ENCODE results near the gene MIER3.

MIER3 gene

DNA sequence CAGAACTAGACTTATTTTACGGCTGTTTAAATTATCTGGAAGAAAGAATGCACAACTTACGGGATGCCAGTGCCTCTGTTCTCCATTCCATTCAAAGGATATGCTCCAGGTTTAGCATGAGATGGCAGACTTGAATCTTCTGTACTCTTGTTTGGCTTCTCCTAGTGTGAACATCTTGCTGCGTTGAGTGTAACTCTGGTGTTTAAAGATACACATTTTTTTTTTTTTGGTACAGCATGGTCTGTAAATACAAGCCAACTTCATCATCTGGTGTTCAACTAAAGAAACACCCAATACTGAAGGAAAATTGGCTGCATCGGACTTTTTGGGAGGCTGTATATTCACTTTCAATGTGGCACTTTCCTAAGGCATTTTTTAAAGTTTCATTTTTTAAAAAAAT, 7.4 kb upstream of the MIER3 start:
- DNase-seq, result no peak

DNA sequence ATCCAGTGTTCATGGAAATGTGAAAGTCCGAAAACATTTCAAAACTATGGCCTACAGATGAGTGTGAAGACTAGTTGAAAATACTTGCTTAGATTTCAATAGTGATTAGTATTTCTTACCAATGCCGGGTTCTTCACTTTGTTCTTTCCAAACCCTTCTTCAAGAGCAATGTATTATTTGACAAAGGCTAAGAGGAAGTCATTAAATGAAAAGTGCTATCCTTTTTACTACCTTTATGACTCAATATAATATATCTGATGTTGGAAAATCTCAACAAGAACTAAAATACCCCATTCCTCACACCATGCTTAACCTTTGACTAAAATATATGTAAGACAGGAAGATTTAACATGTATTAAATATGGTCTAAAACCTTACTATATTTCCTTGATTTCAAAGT, 6.7 kb upstream of the MIER3 start:
- no peak for DNase-seq

DNA sequence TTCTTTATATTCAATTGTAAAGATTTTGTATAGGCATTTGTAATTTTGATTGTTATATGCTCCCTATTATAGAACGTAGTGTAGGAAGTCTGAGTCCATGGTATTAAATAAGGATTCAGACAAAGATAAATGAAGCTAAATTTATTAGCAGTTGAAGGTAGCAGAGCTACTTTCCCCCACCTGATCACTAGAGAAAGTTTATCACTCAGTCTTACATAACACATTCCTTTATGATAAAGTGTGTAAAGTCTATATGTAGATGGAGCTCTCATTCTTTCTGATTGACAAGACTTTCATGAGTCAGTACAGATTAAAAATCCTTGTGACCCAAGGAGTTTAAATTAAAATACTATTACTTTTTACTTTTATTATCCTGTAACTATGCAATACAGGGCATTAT, 2.3 kb upstream of the MIER3 start:
- no peak for DNase-seq

DNA sequence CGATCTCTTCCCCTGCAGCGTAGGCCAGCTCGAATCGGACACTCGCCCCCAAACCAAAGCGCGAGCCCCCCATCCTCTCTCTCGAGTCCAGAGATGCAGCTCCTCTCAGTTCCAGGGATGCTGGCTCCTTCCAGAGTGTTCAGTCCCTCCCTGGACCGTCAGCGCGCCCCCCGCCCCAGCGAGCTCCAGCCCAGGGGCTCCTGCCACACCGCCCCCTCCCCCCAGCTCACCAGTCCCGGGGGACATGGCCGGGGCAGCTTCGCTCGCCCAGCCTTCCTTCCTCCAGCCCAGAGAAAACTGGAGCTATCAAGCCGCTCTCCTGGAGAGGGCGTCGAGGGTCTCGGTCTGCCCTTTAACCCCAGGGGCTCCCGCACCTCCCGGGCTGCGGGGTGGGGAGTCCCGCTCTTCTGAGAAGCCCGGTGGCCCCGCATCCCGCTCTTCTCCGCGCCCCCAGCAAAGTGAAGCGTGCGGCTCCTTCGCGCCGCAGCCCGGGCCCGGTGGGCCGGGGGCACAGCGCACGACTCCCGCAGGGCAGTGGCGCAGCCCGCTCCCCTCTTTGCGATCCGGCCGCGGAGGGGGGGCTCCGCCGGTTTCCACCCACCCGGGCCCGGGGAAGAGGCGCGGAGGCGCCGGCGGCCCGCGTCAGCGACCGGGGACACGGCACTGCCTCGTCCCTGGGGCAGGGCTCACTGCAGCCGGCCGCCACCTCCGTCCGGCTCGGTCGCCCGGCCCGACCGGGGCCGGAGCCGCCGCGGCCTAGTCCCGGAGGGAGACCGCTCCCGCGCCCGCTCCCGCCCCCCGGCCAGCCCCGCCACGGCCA, 587 bp downstream of the MIER3 start:
- DNase-seq, result peak; percentile 24 to 56 (median 35)

DNA sequence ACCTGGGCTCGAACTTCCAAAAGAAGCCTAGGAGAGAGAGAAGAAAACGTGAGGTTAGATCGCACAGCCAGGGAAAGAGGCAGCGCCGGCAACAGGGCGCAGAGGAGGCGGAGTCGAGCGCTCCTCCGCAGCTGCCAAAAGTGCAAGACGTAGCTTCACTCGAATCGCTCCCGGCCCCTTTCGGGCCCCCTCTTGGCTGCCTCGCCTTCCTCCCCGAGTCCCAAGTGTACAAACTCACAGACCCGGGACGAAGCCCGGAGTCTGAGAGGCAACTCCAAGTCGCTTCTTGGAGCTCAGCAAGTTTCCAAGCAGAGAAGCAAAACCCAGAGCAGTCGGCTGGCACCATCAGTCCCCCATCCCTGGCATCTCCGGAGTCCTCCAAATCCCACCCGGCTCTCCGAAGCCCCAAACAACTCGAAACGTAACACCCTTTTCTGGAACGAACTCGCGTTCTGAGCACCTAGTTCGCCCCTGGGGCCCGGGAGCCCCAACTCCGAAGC, 1.2 kb downstream of the MIER3 start:
- peak; percentile 48 to 68 (median 54) for DNase-seq

DNA sequence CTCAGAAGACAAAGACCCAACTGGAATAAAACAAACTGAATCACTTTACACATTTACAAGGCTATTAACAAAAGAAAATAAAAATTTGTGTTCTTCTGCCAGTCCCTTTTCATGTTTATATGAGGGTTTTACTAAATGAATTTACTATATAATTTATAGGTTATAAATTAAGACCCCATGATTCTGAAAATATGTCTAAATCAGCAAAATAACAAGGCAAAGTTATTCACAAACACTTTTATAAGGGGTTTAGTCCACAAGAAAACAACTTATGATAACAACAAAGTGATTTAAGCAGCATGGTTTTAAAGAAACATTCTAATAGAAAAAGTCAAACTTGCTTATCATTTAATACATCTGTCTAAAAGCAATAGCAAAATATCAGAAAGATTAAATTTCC, 4.9 kb downstream of the MIER3 start:
- DNase-seq, result no peak

DNA sequence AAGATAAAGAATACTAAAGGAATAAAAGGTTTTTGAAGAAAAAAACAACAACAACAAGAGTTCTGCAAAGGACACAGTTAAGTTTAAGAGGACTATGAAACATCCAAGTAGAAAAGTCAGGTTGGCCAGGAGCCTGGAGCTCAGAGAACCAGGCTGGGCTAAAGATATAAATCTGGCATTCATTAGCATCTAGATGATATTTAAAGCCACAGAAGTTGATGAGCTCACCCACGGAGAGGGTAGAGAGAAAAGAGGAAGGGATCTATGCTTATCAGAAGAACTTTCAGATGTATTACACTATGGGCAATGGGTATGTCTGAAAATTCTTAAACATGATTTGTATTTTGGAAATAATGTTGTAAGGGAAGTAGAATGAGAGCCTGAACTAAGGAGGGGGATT, 9.9 kb downstream of the MIER3 start:
- DNase-seq, result peak; percentile 12 to 45 (median 14)

DNA sequence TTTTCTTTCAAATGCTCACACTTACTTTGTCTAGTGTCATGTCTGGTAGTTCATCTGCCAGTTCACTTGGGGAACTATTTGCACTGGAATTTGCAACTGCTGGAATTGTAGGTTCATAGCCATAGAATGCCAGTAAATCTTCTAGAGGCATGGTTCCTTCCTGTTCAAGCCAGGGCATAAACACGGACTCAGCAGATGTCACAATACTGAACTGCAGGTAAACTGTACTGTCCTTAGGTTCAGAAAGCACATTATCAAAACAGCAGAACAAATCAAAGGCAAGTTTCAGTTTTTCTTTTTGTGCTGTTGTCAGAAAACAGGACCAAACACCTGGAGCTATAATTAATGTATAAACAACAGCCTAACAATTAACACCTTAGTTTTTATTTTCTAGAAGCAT, 13.1 kb downstream of the MIER3 start:
- no peak for DNase-seq

DNA sequence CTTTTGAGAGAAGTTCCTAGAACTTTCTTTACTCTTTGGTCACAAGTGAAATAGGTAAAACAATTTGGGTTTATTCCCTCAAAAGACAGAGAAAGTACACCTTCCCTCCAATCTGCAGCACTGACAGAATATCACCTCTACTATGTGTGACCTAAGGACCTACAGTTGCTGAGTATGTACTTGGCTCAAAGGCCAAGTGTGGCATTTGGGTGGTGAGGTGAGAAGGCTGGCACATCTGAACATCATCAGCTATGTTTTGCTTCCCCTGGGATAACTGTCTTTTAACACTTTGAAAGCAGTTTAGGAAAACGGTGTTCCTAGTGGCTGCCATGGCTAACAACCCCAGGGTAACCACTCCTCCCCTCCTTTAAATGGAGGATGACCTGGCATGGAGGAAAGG, 17.6 kb downstream of the MIER3 start:
- no peak for DNase-seq

DNA sequence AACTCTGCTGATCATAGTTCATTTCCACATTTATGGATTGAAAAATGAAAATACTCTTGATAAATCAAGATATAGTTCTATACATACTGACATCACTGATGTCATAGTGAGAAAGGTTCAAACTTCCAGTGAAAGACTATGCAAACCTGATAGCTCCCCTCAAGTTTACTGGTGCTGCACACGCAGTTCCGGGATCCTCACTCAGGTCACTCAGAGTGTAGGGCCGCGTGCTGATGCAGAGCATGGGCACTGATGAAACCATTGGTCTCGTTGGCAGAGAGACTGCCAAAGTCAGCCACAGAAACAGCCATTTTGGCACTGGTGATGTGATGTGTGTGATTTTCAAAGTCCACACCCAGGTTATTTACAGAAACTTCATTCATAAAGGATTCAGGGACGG, 29.0 kb downstream of the MIER3 start:
- no peak for DNase-seq

DNA sequence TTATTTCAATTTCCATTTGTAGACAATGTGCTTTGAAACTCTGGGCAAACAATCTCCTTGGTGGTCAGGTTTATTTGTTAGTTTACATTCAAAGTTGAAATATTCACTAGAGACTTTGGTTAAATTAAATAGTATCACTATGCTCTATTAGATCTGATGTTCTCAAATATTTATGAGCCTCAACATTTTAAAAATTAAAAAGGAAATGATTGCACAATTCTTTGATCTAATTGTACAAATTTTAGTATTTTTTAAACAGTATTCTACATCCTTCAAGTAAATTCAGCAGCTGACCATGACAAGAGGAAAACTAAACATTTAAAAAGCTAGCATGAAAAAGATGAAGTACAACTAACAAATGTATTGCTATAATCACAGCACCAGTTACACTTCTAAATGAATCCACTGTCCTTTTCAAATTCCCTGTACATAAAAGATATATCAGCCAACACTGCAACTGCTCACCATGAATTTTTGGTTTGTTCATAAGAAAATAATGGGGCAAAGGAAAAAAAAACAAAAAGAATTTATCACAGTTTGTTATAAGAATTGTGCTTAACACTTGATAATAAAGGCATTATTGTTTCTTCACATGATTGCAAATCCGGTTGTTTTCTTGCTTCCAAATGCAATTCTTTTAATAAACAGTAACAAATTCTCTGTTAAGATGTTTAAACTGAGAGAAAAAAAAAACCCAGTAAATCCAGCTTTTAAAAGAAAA, 31.8 kb downstream of the MIER3 start:
- no peak for DNase-seq

DNA sequence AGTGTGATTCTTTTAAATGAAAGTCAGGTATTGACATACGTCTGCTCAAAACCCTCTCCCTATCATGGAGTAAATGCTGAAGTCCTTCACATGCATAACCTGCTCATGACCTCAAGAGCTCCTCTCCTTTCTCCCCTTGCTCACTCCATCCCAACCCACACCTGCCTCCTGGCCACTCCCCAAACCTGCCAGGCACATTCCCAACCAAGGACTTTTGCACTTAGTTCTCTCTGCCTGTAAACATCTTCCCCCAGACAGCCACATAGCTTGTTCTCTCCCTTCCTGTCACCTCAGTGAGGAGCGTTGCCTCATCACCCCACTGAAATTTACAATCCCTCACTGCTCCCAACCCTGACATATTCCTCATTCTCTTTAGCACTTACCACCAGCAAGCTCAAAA, 33.9 kb downstream of the MIER3 start:
- no peak for DNase-seq

DNA sequence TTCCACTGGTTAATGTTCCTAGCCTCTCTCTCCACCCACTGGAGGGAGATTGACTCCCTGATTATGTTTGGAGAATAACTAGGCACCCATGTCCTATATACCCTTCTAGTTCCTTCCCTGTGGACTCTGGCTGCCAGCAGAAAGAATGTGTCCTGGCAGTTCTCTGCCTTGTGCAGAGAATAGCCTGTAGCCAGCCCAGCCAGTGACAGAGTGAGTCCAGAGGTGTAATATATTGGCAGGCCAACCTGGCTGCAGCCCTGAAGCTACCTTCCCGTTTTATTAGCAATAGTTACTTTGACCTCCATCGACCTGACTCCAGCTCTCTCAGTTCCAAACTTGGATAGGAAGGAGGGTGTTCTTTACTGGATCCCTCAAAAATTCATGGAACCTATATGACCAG, 34.4 kb downstream of the MIER3 start:
- no peak for DNase-seq

DNA sequence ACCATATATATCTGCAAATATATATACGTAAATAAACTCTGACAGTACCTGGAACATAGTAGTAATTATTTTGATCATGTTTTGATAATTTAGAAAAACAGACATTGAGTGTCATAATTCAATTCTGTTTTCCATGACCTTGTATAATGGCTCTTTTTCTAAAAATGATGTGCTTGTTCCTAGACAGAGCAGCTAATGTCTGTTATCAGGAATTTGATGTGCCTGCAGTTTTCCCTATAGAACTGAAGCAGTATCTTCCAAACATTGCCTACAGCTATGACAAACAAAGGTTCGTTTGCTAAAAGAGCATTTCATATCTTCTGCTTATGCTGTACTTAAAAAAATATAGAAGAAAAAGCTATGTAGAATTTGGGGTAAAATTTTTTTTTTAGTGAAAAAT, 37.2 kb downstream of the MIER3 start:
- no peak for DNase-seq

DNA sequence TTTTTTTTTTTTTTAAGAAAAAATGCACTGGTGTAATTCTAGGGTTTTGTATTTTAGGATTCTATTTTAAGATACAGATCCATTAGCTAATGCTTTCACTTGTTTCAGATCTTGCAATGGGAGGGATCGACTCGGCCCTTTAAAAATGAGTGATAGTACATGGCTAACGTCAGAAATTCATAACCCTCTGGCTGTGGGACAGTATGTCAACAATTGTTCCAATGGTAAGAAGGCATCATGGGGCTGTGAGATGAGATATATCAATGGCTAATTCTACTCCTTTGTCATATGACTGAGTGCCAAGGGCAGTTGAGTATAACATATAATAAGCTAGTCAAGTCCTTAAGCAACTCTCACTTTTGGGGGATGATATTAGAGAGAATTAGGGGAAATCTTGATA, 38.2 kb downstream of the MIER3 start:
- no peak for DNase-seq

DNA sequence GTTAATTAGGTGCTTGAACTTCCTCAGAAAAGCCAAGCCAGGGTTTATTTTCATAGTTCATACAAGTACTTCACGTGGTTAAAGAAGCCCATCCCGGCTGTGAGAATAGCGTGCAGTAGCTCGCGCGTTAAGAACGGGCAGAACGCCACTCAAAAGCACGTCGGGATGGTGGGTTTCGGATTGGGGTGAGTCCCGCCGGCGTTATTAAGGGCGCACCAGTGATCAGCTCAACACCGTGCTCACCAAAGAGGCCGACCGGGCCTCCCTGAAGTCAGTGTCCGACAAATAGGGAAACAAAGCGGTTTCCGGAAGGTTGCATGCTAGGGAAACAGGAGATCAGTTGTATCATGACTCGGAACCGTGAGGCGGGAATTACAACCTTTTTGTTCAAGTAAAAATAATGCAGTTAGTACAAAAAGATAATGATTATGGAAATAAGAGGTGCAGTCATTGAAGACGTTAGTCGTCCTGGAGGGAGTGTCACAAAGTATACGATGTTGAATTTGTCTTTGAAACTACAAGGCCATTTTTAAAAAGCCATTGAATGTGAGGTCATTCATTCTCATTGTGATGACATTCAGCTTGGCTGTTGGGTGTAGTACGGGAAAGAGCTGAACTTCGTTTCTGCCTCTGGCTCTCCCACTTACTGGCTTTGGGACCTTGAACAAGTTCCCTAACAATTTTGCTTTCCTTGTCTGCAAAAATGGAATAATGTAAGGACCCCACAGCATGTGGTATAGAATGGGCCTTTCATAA, 41.5 kb downstream of the MIER3 start:
- peak; percentile 73 to 77 (median 74) for DNase-seq

DNA sequence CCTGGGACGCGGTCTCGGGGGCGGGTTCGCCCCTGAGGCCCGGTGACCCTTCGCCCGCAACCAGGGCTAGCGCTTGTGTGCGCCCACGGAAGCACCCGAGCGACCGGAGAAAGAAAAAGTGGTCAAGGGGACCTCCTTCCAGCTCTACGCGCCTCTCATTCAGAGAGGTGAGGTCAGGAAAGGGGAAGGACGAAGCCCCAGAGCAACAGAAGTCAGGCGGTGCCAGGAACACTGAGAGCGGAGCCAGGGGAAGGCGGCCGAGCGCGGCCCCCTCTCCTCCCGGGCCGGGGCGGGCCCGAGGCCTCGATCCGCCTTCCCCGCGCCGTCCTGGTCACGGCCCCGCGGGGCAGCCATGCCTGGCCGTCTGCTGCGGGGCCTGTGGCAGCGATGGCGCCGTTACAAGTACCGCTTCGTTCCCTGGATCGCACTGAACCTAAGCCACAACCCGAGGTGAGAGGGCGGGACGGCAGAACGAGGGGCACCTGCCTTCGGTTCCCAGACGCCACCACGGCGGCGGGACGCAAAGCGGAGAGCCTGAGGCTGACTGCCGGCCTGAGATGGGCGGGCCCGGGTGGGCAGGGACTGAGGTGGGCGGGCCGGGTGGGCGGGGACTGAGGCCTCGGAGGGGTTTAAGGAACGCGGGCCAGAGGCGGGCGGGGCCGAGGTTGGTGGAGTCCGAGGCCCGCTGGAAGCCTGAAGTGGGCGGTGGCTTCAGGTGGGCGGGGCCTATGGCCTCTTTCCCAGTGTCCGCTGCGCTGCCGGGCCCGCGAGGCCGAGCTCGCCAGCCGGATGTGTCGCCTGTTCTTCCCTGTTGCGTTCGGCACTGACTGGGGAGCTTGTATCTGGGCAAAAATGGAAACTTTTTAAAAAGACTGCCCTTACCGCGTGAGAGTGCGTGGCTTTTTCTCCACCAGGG, 42.4 kb downstream of the MIER3 start, which contains the start of gene SETD9:
TSS of gene SETD9 (plus strand) at position 303 of the 916 bp plus-strand sequence. CDS start at position 353, 50 bp downstream.
- peak; percentile 99 to 100 (median 99) for DNase-seq

DNA sequence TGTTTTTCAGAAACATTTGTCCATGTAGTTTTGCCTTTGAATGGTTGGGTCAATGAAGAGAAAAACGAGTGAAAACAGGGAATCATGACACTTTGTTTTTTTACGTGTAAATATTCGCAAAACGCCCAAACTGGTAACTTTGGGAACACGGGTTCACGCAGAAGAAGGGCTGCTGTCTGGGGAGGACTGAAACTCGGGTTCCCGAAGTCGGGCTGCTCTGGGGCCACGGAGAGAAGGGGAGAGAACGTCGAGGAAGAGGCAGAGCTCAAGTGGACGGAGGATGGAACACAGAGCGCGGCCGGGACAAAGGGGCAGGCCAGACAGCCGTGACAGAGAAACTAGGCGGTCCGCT, 43.0 kb downstream of the MIER3 start:
- no peak for DNase-seq

DNA sequence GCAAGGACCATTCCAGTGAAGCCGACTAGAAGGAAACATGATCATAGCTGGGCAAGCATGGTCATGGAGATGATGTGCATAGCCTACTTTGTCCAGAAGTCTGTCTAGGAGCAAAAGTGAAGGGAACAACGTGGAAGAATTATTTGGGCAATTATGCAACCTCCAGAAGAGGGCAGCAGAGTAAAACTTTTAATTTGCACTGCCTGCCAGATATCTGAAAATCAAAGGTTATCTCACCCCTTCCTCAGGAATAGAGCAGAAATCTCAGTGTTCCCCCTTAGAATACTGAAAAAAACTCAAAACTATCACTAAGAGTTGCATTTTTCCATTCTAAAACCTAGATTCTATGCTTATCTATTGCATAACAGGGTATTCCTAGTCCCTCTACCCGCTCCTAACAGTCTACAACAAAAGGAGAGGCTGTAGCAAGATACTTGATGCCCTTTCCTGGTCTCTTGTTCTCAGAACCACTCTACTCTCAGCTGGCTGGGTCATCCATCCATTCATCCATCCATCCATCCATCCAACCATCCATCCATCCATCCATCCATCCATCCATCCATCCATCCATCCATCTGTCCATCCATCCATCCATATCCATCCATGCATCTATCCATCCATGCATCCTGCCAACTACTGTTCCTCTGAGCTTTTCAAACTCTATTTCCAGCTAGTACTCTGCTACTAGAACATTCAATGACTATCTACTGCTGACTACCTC, 50.9 kb downstream of the MIER3 start:
- peak; percentile 67 to 76 (median 73) for DNase-seq

DNA sequence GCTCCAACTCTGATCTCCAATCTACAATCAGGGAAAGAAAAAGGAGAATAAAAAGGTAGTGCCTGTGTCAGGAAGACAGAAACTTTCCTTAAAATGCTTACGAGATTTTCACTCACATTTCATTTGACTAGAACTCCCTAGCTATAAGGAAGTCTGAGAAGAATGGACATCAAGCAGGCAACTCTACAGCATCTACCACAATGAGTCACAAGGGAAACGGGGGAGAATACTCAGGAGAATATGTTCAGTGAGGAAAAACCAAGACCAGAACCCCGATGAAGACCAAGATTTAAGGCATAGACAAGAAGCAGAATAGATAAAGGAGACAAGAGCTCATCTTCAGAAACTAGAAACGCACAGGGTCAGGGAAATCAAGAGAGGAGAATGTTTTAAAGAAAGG, 51.5 kb downstream of the MIER3 start:
- DNase-seq, result peak; percentile 48 to 70 (median 65)

DNA sequence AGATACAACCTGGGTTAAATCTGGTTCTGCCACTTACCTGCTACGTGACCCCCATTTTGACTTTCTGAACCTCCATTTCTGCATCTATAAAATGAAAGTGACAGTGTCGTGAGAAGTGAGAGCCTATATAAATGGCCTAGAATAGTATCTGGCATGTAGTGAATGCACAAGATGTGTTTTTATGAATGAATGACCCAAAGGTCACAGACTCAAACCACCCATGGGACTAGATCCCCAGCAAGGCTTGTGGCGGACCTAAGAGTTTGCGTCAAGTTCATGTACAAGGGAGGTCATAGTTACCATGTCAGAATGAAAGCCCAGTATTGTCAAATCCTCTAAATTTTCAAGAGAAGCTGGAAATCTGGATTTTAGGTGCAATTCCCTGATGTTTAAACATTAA, 53.7 kb downstream of the MIER3 start:
- no peak for DNase-seq

DNA sequence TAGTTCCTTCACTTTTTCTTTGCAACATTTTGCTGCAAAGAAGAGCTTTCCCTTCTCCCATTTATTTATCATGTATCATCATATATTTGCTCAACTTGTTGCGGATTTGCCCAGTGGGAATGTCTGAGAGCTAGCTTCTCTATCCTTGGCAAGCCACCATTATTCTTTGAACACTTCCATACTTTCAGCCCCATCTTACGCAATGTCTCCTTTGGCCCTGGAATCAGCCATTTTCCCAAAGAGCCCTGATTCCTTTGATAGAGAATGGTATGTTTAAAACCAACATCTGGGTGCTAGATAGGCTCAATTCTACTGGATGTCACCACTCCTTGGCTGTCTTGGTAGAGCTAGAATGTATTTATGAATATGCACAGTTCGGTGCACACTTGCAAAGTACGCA, 55.2 kb downstream of the MIER3 start:
- no peak for DNase-seq
